Right lobe of liver (tissue), 4 donors: ENCODE data around the gene ZDHHC14.

Experiments
- POLR2A ChIP-seq: fragments of 450-650 bp; IDR thresholded peaks from one replicate; pipeline ENCODE4 v1.6.1; 2017; ENCODE audit warnings: antibody characterized with exemption, mild to moderate bottlenecking
- TF ChIP-seq, protein P1 (sequence below), 4 donors: fragments of 200-600 bp in 3 of 4; fragments of 450-650 bp in 1 of 4; IDR thresholded peaks; one replicate each; pipeline versions ENCODE4 v1.5.1 to v1.8.0; 2016 to 2022; ENCODE audit warnings: antibody characterized with exemption in 4 of 4, mild to moderate bottlenecking in 2 of 4
- donor health status: DM: no; HTN: no; CAD: no.
- donor health status: DM: no; HTN: no; CAD: no.
- donor health status: DM: no; HTN: yes; CAD: no.

DNA sequence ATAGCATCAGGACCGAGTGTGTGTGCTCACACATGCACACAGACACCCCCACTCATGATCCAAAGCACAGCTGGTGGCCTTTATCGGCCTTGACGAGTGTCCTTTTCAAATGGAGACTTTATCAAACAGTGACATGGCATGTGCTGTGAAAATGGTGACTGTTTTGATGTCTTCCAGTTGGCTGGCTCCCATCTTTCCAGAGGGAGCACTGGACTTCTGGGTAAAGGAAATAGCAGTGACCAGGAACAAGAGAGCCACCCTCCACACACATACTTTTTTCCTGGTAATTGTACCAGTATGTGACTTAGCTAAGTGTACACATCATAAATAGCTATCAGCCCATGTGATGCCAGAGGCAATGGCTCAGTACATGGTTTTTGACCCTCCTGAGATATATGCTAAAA, 52.7 kb downstream of the ZDHHC14 start:
- TF ChIP-seq, protein P1, sequence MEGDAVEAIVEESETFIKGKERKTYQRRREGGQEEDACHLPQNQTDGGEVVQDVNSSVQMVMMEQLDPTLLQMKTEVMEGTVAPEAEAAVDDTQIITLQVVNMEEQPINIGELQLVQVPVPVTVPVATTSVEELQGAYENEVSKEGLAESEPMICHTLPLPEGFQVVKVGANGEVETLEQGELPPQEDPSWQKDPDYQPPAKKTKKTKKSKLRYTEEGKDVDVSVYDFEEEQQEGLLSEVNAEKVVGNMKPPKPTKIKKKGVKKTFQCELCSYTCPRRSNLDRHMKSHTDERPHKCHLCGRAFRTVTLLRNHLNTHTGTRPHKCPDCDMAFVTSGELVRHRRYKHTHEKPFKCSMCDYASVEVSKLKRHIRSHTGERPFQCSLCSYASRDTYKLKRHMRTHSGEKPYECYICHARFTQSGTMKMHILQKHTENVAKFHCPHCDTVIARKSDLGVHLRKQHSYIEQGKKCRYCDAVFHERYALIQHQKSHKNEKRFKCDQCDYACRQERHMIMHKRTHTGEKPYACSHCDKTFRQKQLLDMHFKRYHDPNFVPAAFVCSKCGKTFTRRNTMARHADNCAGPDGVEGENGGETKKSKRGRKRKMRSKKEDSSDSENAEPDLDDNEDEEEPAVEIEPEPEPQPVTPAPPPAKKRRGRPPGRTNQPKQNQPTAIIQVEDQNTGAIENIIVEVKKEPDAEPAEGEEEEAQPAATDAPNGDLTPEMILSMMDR (IDR thresholded peaks at IDR 0.05) = no peak
- no peak for TF ChIP-seq POLR2A
